Liver (tissue), 3 donors: ENCODE results near the gene TLE1.

Experiments used
- ATF3 ChIP-seq: IDR thresholded peaks from 2 replicates; pipeline ENCODE4 v1.6.1; 2016; ENCODE audit warnings: antibody characterized with exemption
- EGR1 ChIP-seq, 2 donors: IDR thresholded peaks; 2 replicates each; pipeline ENCODE4 v1.6.1; 2016 to 2018; ENCODE audit warnings: antibody characterized with exemption in 2 of 2, low read depth in 2 of 2
- FOXA1 ChIP-seq: IDR thresholded peaks from 2 replicates; pipeline ENCODE4 v1.6.1; 2016; ENCODE audit warnings: antibody characterized with exemption
- GABPA ChIP-seq, 2 donors: IDR thresholded peaks in 1 of 2; conservative IDR thresholded peaks in 1 of 2; 2 replicates each; pipeline ENCODE4 v1.6.1; 2016; ENCODE audit warnings: antibody characterized with exemption in 2 of 2, mild to moderate bottlenecking in 1 of 2, moderate library complexity in 1 of 2
- HNF4A ChIP-seq, 2 donors: conservative IDR thresholded peaks; 2 replicates each; pipeline ENCODE4 v1.6.1; 2016; ENCODE audit warnings: antibody characterized with exemption in 2 of 2, mild to moderate bottlenecking in 2 of 2
- HNF4G ChIP-seq: IDR thresholded peaks from 2 replicates; pipeline ENCODE4 v1.6.1; 2016; ENCODE audit warnings: antibody characterized with exemption
- MAX ChIP-seq: IDR thresholded peaks from 2 replicates; pipeline ENCODE4 v1.6.1; 2016; ENCODE audit warnings: antibody characterized with exemption
- RAD21 ChIP-seq, 2 donors: IDR thresholded peaks; 2 replicates each; pipeline ENCODE4 v1.6.1; 2016; ENCODE audit warnings: antibody characterized with exemption in 2 of 2, mild to moderate bottlenecking in 2 of 2
- RXRA ChIP-seq, 2 donors: IDR thresholded peaks; 2 replicates each; pipeline ENCODE4 v1.6.1; 2017 to 2018; ENCODE audit warnings: antibody characterized with exemption in 2 of 2, mild to moderate bottlenecking in 1 of 2
- SP1 ChIP-seq: IDR thresholded peaks from 2 replicates; pipeline ENCODE4 v1.6.1; 2018; ENCODE audit warnings: antibody characterized with exemption, mild to moderate bottlenecking
- TAF1 ChIP-seq: conservative IDR thresholded peaks from 2 replicates; pipeline ENCODE4 v1.6.1; 2016; ENCODE audit warnings: antibody characterized with exemption, mild to moderate bottlenecking
- YY1 ChIP-seq: IDR thresholded peaks from 2 replicates; pipeline ENCODE4 v1.6.1; 2016; ENCODE audit warnings: antibody characterized with exemption, mild to moderate bottlenecking
- TF ChIP-seq, protein P1 (sequence below): fragments of 150-350 bp; IDR thresholded peaks from 2 replicates; pipeline ENCODE4 v1.5.1; 2017; ENCODE audit warnings: improper control_type of control experiment, low read depth, low read length; ENCODE audit not compliant: missing input control
- TF ChIP-seq, protein P2 (sequence below): IDR thresholded peaks from 2 replicates; pipeline ENCODE4 v1.6.1; 2016; ENCODE audit warnings: antibody characterized with exemption, mild to moderate bottlenecking
- donor health status: healthy.
- donor health status: healthy.

- TF ChIP-seq, protein P1, sequence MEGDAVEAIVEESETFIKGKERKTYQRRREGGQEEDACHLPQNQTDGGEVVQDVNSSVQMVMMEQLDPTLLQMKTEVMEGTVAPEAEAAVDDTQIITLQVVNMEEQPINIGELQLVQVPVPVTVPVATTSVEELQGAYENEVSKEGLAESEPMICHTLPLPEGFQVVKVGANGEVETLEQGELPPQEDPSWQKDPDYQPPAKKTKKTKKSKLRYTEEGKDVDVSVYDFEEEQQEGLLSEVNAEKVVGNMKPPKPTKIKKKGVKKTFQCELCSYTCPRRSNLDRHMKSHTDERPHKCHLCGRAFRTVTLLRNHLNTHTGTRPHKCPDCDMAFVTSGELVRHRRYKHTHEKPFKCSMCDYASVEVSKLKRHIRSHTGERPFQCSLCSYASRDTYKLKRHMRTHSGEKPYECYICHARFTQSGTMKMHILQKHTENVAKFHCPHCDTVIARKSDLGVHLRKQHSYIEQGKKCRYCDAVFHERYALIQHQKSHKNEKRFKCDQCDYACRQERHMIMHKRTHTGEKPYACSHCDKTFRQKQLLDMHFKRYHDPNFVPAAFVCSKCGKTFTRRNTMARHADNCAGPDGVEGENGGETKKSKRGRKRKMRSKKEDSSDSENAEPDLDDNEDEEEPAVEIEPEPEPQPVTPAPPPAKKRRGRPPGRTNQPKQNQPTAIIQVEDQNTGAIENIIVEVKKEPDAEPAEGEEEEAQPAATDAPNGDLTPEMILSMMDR: no peak
- TF ChIP-seq GABPA (IDR thresholded peaks at IDR 0.05 in 1 of 2, conservative IDR thresholded peaks at IDR 0.05 in 1 of 2) (no peak), MAX (no peak), HNF4G (no peak), YY1 (no peak), RAD21 (IDR thresholded peaks at IDR 0.05) (no peak), SP1 (no peak), EGR1 (IDR thresholded peaks at IDR 0.05; ENCODE audit: low read depth in 2 of 2) (no peak), HNF4A (conservative IDR thresholded peaks at IDR 0.05) (no peak), TAF1 (no peak), ATF3 (no peak), RXRA (IDR thresholded peaks at IDR 0.05) (no peak), FOXA1 (no peak)
- TF ChIP-seq, protein P2, sequence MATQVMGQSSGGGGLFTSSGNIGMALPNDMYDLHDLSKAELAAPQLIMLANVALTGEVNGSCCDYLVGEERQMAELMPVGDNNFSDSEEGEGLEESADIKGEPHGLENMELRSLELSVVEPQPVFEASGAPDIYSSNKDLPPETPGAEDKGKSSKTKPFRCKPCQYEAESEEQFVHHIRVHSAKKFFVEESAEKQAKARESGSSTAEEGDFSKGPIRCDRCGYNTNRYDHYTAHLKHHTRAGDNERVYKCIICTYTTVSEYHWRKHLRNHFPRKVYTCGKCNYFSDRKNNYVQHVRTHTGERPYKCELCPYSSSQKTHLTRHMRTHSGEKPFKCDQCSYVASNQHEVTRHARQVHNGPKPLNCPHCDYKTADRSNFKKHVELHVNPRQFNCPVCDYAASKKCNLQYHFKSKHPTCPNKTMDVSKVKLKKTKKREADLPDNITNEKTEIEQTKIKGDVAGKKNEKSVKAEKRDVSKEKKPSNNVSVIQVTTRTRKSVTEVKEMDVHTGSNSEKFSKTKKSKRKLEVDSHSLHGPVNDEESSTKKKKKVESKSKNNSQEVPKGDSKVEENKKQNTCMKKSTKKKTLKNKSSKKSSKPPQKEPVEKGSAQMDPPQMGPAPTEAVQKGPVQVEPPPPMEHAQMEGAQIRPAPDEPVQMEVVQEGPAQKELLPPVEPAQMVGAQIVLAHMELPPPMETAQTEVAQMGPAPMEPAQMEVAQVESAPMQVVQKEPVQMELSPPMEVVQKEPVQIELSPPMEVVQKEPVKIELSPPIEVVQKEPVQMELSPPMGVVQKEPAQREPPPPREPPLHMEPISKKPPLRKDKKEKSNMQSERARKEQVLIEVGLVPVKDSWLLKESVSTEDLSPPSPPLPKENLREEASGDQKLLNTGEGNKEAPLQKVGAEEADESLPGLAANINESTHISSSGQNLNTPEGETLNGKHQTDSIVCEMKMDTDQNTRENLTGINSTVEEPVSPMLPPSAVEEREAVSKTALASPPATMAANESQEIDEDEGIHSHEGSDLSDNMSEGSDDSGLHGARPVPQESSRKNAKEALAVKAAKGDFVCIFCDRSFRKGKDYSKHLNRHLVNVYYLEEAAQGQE: no peak
These were observed 5.6 kb downstream of the TLE1 start for GRCh38 chr9:81683704-81684103.
